PC-9 (cell line): ENCODE data around the gene BLOC1S2.

Experiments used
- CTCF ChIP-seq: fragments of 200-600 bp; sonication (generic); conservative IDR thresholded peaks from 2 replicates; pipeline ENCODE4 v1.6.1; 2017; ENCODE audit warnings: mixed run types, antibody characterized with exemption, mild to moderate bottlenecking, moderate library complexity
- EZH2 ChIP-seq: fragments of 200-600 bp; sonication (generic); IDR thresholded peaks from 2 replicates; pipeline ENCODE4 v1.8.0; 2017; ENCODE audit warnings: antibody characterized with exemption, low read depth

GRCh38 chr10:100311298-100311697, 24.8 kb upstream of the BLOC1S2 start:
- TF ChIP-seq CTCF (no peak), EZH2 (no peak)
